Measurements from ENCODE around the gene NPAS3.

- TF ChIP-seq, protein P1, sequence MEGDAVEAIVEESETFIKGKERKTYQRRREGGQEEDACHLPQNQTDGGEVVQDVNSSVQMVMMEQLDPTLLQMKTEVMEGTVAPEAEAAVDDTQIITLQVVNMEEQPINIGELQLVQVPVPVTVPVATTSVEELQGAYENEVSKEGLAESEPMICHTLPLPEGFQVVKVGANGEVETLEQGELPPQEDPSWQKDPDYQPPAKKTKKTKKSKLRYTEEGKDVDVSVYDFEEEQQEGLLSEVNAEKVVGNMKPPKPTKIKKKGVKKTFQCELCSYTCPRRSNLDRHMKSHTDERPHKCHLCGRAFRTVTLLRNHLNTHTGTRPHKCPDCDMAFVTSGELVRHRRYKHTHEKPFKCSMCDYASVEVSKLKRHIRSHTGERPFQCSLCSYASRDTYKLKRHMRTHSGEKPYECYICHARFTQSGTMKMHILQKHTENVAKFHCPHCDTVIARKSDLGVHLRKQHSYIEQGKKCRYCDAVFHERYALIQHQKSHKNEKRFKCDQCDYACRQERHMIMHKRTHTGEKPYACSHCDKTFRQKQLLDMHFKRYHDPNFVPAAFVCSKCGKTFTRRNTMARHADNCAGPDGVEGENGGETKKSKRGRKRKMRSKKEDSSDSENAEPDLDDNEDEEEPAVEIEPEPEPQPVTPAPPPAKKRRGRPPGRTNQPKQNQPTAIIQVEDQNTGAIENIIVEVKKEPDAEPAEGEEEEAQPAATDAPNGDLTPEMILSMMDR (conservative IDR thresholded peaks at IDR 0.05 in 1 of 2, IDR thresholded peaks at IDR 0.05 in 1 of 2; ENCODE audit: low read depth in 1 of 2, low read length in 2 of 2): no peak
- TF ChIP-seq EZH2 (IDR thresholded peaks at IDR 0.05; ENCODE audit: low read length, missing control alignments): no peak
These were observed 630.4 kb downstream of the NPAS3 start for GRCh38 chr14:33568935-33569579.
